ENCODE measurements around the gene GBF1.

Gene GBF1

GRCh38 chr10:102429468-102429867 is 184.1 kb downstream of the GBF1 start:
- no peak for DNase-seq

GRCh38 chr10:102431452-102432124 is 186.3 kb downstream of the GBF1 start:
- no peak for DNase-seq

Data from cerebellar nuclear complex (tissue), 1 donor.